ENCODE results near the gene ADAMTS1.
A peak's percentile ranks its signal among the peaks of the same experiment; 100 is the strongest.

Gene ADAMTS1

DNA sequence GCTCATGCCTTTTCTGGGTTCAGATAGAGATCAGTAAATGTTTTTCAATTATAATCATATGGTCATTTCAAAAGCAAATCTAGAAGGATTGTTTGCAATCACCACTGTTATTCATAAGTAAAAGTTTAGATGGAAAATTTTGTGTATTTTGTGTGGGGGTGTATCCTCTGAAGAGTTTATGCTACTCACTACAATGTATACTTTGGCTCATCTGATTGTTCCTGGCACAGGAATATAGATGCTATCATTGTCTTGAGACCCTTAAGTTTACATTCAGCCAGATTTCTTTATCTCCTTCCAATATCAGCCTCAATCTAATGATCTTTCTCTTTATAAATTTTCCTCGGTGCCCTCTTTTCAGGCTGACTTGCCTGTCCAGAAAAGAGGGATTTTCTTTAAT, 33.0 kb downstream of the ADAMTS1 start:
- H3K9me3 ChIP-seq (ENCODE audit: control insufficient read depth, low read length) = no peaks in the 10 kb centered on the region
- H3K4me3 ChIP-seq (ENCODE audit: extremely low read depth, insufficient read depth, low read length, poor library complexity, severe bottlenecking) = no peak overlapping the region
- H3K4me1 ChIP-seq (ENCODE audit: control insufficient read depth, insufficient read depth, low read length, poor library complexity, severe bottlenecking) = peaks cover 34% of the 10 kb centered on the region
- no peaks in the 10 kb centered on the region for H3K36me3 ChIP-seq (ENCODE audit: control insufficient read depth, insufficient read depth, low read length)
- H3K27ac ChIP-seq (ENCODE audit: low read depth, low read length, severe bottlenecking) = no peak overlapping the region
- no CpG with 5 or more reads among the region's 1 CpG for WGBS, 2 experiments (ENCODE audit: insufficient coverage in 2 of 2)

DNA sequence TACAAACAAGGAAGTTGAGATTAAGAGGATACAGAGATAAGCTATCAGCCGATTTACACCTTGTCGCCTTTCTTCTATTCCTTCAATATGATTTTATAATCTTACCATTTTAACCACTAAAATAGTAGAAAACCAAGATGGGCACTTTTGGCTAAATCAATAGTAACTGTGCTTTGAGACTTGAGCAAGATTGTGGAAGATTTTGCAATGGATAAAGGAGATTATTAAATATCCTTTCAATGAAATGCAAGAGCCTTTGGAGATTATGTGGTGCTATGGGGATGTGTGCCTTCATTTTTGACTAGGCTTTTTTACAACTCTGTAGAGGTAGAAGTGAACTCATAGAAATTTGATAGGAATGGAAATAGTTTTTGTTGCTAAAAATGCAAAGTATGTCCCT, 33.7 kb downstream of the ADAMTS1 start:
- peaks cover 34% of the 10 kb centered on the region for H3K4me1 ChIP-seq (ENCODE audit: control insufficient read depth, insufficient read depth, low read length, poor library complexity, severe bottlenecking)
- H3K36me3 ChIP-seq (ENCODE audit: control insufficient read depth, insufficient read depth, low read length) = no peaks in the 10 kb centered on the region
- H3K27ac ChIP-seq (ENCODE audit: low read depth, low read length, severe bottlenecking) = peak overlapping the region; percentile 58
- no peaks in the 10 kb centered on the region for H3K9me3 ChIP-seq (ENCODE audit: control insufficient read depth, low read length)
- H3K4me3 ChIP-seq (ENCODE audit: extremely low read depth, insufficient read depth, low read length, poor library complexity, severe bottlenecking) = no peak overlapping the region
- WGBS, 2 experiments (ENCODE audit: insufficient coverage in 2 of 2) = no CpG with 5 or more reads among the region's 2 CpGs

DNA sequence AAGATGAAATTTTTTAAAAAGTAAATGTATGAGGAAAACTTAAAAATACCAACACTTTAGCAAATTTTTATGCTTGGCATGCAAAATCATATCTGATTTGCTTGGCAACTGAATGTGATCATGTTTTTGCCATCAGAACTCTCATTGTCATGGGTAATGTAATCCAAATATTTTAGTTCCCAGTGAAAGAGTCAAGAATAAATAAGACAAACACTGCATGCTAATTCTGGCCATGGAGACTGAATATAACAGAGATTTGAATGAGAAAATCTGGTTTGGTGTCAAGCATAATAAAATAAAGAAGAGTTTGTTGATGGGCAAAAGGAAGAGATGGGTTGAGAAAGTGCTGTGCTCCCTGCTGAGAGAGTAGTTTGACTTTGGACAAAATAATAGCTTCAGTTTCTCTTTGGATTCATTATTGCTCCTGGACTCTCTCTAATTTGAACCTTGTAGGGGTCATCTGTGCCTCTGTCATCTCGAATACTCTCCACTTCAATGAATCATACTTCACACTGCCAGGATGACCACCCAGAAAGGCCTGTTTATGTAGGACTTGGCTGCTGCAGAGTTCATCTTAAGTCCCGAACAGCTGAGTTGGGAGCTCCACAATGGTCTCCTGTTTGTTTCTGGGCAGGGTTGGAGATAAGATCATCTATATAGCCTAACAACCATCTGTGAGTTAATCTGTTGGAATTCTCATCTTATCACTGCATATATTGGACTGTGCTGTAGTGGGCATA, 34.4 kb downstream of the ADAMTS1 start:
- no peaks in the 10 kb centered on the region for H3K36me3 ChIP-seq (ENCODE audit: control insufficient read depth, insufficient read depth, low read length)
- peak overlapping the region; percentile 58 for H3K27ac ChIP-seq (ENCODE audit: low read depth, low read length, severe bottlenecking)
- 60% methylated on average over 1 of the region's 2 CpGs; no CpG with 5 or more reads in 1 of the 2 experiments for WGBS, 2 experiments (ENCODE audit: insufficient coverage in 2 of 2)
- H3K9me3 ChIP-seq (ENCODE audit: control insufficient read depth, low read length) = no peaks in the 10 kb centered on the region
- peaks cover 34% of the 10 kb centered on the region for H3K4me1 ChIP-seq (ENCODE audit: control insufficient read depth, insufficient read depth, low read length, poor library complexity, severe bottlenecking)
- H3K4me3 ChIP-seq (ENCODE audit: extremely low read depth, insufficient read depth, low read length, poor library complexity, severe bottlenecking) = no peak overlapping the region

DNA sequence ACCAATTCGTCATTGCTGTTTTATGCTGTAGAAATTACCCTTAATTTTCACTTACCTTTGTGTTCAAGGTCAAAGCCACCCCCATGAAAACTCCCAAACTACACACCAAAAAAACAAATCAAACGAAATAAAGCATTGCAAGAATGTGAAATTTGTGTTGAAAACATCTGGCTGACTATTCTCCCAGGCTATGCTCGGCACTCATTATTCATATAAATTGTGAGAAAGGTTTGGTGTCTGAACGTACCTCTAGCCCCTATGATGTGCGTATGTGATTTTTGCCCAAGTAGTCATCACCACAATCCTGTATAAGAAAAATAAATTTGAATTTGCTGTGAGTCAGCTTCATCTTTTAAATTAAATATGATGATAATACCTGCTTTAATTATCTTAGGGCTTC, 34.9 kb downstream of the ADAMTS1 start:
- H3K9me3 ChIP-seq (ENCODE audit: control insufficient read depth, low read length) = no peaks in the 10 kb centered on the region
- WGBS, 2 experiments (ENCODE audit: insufficient coverage in 2 of 2) = no CpG with 5 or more reads among the region's 5 CpGs

DNA sequence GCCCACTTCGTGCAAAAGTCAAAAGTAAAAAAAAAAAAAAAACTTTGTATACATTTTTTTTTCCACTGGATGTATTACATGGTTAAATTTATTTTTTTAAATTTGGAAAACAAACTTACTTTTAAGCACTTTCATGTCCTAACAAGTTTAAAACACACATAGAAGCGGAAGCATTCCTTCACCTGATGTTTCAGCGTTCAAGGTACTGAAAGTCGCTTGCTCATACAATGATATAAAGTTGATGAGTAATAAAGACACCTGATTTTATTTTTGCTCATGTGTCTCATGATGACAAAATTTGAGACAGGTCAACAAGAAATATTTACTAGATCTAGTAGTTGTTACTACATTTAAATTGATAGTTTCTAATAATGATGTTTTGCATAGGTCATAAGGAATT, 35.5 kb downstream of the ADAMTS1 start:
- WGBS, 2 experiments (ENCODE audit: insufficient coverage in 2 of 2) = no CpG with 5 or more reads among the region's 4 CpGs
- H3K27ac ChIP-seq (ENCODE audit: low read depth, low read length, severe bottlenecking) = no peak overlapping the region
- no peak overlapping the region for H3K4me3 ChIP-seq (ENCODE audit: extremely low read depth, insufficient read depth, low read length, poor library complexity, severe bottlenecking)

More for the DNA sequence above, 34.9 kb downstream of the ADAMTS1 start:
- Histone ChIP-seq H3K27ac (ENCODE audit: low read depth, low read length, severe bottlenecking) (no peak overlapping the region), H3K36me3 (ENCODE audit: control insufficient read depth, insufficient read depth, low read length) (no peaks in the 10 kb centered on the region), H3K4me3 (ENCODE audit: extremely low read depth, insufficient read depth, low read length, poor library complexity, severe bottlenecking) (no peak overlapping the region), H3K4me1 (ENCODE audit: control insufficient read depth, insufficient read depth, low read length, poor library complexity, severe bottlenecking) (peaks cover 29% of the 10 kb centered on the region)

DNA sequence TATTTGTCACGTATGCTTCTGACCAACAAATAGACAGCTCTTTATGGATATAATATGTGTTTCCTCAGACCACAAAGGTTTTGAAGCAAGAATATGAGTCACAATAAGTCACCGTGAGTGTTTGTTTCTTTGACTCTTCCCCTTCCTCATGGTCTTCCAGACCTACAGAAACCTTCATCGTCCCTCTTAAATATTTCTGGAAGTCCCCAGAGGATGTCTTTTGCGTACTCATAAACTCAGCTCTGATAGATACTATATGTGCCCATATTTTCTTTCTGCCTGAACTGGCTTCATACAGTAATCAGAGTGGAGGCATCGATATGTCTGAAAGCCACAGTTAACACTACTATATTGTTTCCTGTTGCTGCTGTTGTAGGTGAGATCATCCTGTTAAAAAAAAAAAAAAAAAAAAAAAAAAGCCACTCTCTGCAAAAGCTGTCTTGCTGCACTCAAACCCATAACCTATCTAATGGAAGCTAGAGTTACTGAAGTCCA, 38.4 kb downstream of the ADAMTS1 start:
- 96 to 100% methylated on average over 1 to 3 of the region's 5 CpGs for WGBS, 2 experiments (ENCODE audit: insufficient coverage in 2 of 2)
- Histone ChIP-seq H3K27ac (ENCODE audit: low read depth, low read length, severe bottlenecking) (no peak overlapping the region), H3K4me3 (ENCODE audit: extremely low read depth, insufficient read depth, low read length, poor library complexity, severe bottlenecking) (no peak overlapping the region), H3K36me3 (ENCODE audit: control insufficient read depth, insufficient read depth, low read length) (no peaks in the 10 kb centered on the region), H3K4me1 (ENCODE audit: control insufficient read depth, insufficient read depth, low read length, poor library complexity, severe bottlenecking) (peaks cover 11% of the 10 kb centered on the region), H3K9me3 (ENCODE audit: control insufficient read depth, low read length) (no peaks in the 10 kb centered on the region)

More for the DNA sequence above, 35.5 kb downstream of the ADAMTS1 start:
- H3K36me3 ChIP-seq (ENCODE audit: control insufficient read depth, insufficient read depth, low read length) = no peaks in the 10 kb centered on the region
- peaks cover 27% of the 10 kb centered on the region for H3K4me1 ChIP-seq (ENCODE audit: control insufficient read depth, insufficient read depth, low read length, poor library complexity, severe bottlenecking)
- H3K9me3 ChIP-seq (ENCODE audit: control insufficient read depth, low read length) = no peaks in the 10 kb centered on the region

DNA sequence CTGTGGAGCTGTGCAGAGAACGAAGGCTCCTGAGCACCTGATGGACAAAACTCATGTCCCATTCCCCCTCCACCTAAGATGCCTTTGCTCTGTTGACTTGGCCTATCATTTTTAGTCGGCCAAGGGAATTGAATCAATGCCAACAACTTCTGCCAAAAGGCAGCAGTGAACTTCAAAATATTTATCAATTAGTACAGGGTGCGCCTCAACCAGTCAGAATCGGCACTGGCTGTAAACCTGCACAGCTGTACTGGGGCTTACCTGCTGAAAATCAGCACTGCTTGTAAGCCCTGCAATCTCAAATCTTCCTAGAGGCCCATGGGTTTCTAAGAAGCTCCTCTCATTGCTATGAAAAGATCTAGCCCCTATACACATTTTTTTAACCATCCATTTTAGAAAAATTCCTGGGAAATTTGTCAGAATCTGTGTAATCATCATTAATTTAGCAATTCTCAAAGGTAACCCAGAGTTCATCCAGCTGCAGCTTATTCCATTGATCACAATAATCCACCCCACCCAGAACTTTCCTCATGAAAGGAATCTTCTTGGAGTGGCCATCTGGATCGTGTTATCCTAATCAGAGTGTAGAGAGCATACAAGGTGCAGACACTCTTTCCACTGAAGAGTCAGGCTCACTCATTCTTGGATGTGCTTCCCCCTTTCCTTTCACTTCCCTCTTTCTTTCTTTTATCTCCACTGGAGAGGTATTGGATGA, 40.2 kb downstream of the ADAMTS1 start:
- no peaks in the 10 kb centered on the region for H3K36me3 ChIP-seq (ENCODE audit: control insufficient read depth, insufficient read depth, low read length)
- no peaks in the 10 kb centered on the region for H3K4me1 ChIP-seq (ENCODE audit: control insufficient read depth, insufficient read depth, low read length, poor library complexity, severe bottlenecking)
- 84 to 95% methylated on average over 5 of the region's 5 CpGs for WGBS, 2 experiments (ENCODE audit: insufficient coverage in 2 of 2)
- H3K9me3 ChIP-seq (ENCODE audit: control insufficient read depth, low read length) = no peaks in the 10 kb centered on the region
- no peak overlapping the region for H3K27ac ChIP-seq (ENCODE audit: low read depth, low read length, severe bottlenecking)
- no peak overlapping the region for H3K4me3 ChIP-seq (ENCODE audit: extremely low read depth, insufficient read depth, low read length, poor library complexity, severe bottlenecking)

DNA sequence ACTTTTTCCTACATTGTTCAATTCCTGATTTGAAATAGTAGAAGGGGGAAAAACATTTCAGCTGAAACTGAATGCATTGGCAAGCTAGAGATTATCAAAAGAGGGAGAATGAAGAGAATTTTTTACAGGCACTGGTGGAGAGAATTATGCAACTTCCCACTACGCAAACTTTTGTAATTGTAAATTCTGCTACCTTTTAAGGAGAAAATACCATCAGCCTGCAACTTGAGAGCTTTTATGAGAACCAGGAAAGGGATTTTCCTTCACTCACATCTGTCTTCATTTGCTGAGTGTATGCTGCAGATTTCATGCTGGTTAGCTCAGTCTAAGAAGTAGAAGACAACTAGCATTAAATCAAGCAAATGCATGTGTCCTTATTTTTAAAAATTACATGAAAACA, 43.7 kb downstream of the ADAMTS1 start:
- Histone ChIP-seq H3K4me1 (ENCODE audit: control insufficient read depth, insufficient read depth, low read length, poor library complexity, severe bottlenecking) (peaks cover 4% of the 10 kb centered on the region), H3K27ac (ENCODE audit: low read depth, low read length, severe bottlenecking) (no peak overlapping the region), H3K9me3 (ENCODE audit: control insufficient read depth, low read length) (peaks cover 5% of the 10 kb centered on the region), H3K36me3 (ENCODE audit: control insufficient read depth, insufficient read depth, low read length) (no peaks in the 10 kb centered on the region), H3K4me3 (ENCODE audit: extremely low read depth, insufficient read depth, low read length, poor library complexity, severe bottlenecking) (no peak overlapping the region)
- no CpG with 5 or more reads among the region's 1 CpG for whole genome bisulfite sequencing, 2 experiments (ENCODE audit: insufficient coverage in 2 of 2)

DNA sequence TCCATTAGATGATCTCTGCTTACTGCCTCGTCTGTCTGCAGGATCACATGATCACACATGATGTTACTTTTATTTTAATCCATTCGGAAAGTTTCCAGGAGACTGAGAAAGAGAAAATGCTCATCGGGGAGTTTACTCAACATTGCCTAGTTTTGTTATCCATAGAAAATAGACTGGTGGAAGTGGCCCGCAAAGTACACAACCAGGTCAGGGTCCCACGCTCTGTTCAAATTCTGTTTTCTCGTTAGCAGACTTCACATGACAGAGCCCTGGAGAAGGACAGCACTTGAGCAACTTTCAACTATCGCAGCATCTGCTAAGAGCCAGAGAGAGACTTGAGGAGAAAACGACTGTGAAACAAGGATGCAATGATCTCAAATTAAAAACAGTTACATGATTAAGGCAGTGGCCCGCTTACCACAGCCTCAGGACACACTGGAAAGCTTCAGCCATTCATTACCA, 44.2 kb downstream of the ADAMTS1 start:
- H3K36me3 ChIP-seq (ENCODE audit: control insufficient read depth, insufficient read depth, low read length) = no peaks in the 10 kb centered on the region
- no peak overlapping the region for H3K4me3 ChIP-seq (ENCODE audit: extremely low read depth, insufficient read depth, low read length, poor library complexity, severe bottlenecking)
- peaks cover 7% of the 10 kb centered on the region for H3K4me1 ChIP-seq (ENCODE audit: control insufficient read depth, insufficient read depth, low read length, poor library complexity, severe bottlenecking)
- 88% methylated on average over 4 to 5 of the region's 9 CpGs for WGBS, 2 experiments (ENCODE audit: insufficient coverage in 2 of 2)
- H3K27ac ChIP-seq (ENCODE audit: low read depth, low read length, severe bottlenecking) = no peak overlapping the region
- peaks cover 5% of the 10 kb centered on the region for H3K9me3 ChIP-seq (ENCODE audit: control insufficient read depth, low read length)

DNA sequence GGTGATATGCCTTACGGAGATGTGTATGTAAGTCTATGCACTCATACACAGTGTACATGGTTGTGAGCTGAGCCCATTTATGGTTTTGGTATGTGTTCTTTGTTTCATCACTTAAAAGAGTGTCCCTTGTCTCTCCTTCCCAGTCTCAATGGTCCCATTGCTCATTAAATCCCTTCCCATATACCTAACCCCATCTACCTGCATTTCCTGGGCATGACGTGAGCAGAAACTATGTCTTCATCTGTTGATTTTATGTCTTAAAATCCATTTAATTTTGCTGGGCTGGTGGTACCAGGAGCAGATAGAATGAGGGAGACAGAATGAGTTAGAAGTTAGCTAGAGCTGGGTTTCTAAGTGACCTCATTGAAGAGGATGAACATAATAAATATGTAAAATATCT, 44.8 kb downstream of the ADAMTS1 start:
- no peak overlapping the region for H3K27ac ChIP-seq (ENCODE audit: low read depth, low read length, severe bottlenecking)
- H3K4me3 ChIP-seq (ENCODE audit: extremely low read depth, insufficient read depth, low read length, poor library complexity, severe bottlenecking) = no peak overlapping the region
- H3K36me3 ChIP-seq (ENCODE audit: control insufficient read depth, insufficient read depth, low read length) = no peaks in the 10 kb centered on the region
- H3K9me3 ChIP-seq (ENCODE audit: control insufficient read depth, low read length) = peaks cover 5% of the 10 kb centered on the region
- peaks cover 12% of the 10 kb centered on the region for H3K4me1 ChIP-seq (ENCODE audit: control insufficient read depth, insufficient read depth, low read length, poor library complexity, severe bottlenecking)
- WGBS, 2 experiments (ENCODE audit: insufficient coverage in 2 of 2) = 94% methylated on average over 2 of the region's 2 CpGs; no CpG with 5 or more reads in 1 of the 2 experiments

DNA sequence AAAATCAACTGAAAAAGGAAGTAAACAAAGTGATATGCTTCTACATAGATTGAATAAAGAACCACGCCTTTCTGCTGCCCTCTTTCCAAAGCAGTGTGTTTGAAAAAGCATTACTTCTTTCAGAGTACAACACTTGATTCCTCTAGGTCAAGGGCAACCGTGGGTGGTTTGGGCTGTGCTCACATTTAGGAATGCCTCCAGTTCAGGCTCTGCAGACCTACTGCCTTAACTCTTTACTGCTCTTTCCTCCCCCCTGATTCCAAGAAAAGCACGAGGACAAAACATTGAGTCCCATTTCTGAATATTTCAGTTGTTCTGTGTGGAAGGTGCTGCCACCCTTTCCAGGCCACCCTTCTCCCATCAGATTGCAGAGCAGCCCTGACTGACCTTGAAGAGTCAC, 45.2 kb downstream of the ADAMTS1 start:
- WGBS, 2 experiments (ENCODE audit: insufficient coverage in 2 of 2) = 74% methylated on average over 3 of the region's 3 CpGs; no CpG with 5 or more reads in 1 of the 2 experiments
- H3K9me3 ChIP-seq (ENCODE audit: control insufficient read depth, low read length) = peaks cover 5% of the 10 kb centered on the region
- peaks cover 16% of the 10 kb centered on the region for H3K4me1 ChIP-seq (ENCODE audit: control insufficient read depth, insufficient read depth, low read length, poor library complexity, severe bottlenecking)
- no peak overlapping the region for H3K4me3 ChIP-seq (ENCODE audit: extremely low read depth, insufficient read depth, low read length, poor library complexity, severe bottlenecking)
- no peaks in the 10 kb centered on the region for H3K36me3 ChIP-seq (ENCODE audit: control insufficient read depth, insufficient read depth, low read length)
- no peak overlapping the region for H3K27ac ChIP-seq (ENCODE audit: low read depth, low read length, severe bottlenecking)
